MCF 10A (cell line): ENCODE measurements around the gene CPNE5. TPM values are rescaled to one million over a fixed set of nuclear protein-coding genes. Genes with fewer than 3 reads are reported as not detected.

Source experiments
- BruUV-seq: library from RNA; stranded (reverse); fragments of 400-500 nt; replicated peaks from 2 replicates; lab custom pipeline; 2021; lab: Mats Ljungman, UMichigan
- CTCF ChIA-PET: fragments of 300-600 bp; sonication (Branson Sonifier 250); formaldehyde crosslinking; extraction: SDS; loops from one replicate; lab custom pipeline; 2021; ENCODE audit warnings: antibody characterized with exemption, inconsistent platforms; lab: Yijun Ruan, JAX
- POLR2A ChIA-PET: fragments of 300-600, 350-650 bp; sonication (Branson Sonifier 250); formaldehyde crosslinking; extraction: SDS; loops from one replicate; lab custom pipeline; 2020; ENCODE audit warnings: antibody characterized with exemption, inconsistent platforms; lab: Yijun Ruan, JAX
- DNase-seq: peaks from one replicate; pipeline ENCODE4 v3.0.0-alpha.2; 2018; ENCODE audit not compliant: unreplicated experiment
- H3K27ac Mint-ChIP-seq: one replicate; pipeline ENCODE4 v1.8.0; 2022; ENCODE audit warnings: mild to moderate bottlenecking, low read depth, mixed read lengths; ENCODE audit not compliant: unreplicated experiment
- H3K27me3 Mint-ChIP-seq: one replicate; pipeline ENCODE4 v1.8.0; 2022; ENCODE audit warnings: mixed read lengths; ENCODE audit not compliant: insufficient read depth, unreplicated experiment
- H3K36me3 Mint-ChIP-seq: one replicate; pipeline ENCODE4 v1.8.0; 2022; ENCODE audit warnings: mild to moderate bottlenecking, moderate library complexity, mixed read lengths; ENCODE audit not compliant: insufficient read depth, unreplicated experiment
- H3K4me1 Mint-ChIP-seq: one replicate; pipeline ENCODE4 v1.8.0; 2022; ENCODE audit warnings: mixed read lengths; ENCODE audit not compliant: insufficient read depth, unreplicated experiment
- H3K4me3 Mint-ChIP-seq: one replicate; pipeline ENCODE4 v1.8.0; 2022; ENCODE audit warnings: mild to moderate bottlenecking, moderate library complexity, mixed read lengths; ENCODE audit not compliant: unreplicated experiment
- H3K9me3 Mint-ChIP-seq: one replicate; pipeline ENCODE4 v1.8.0; 2022; ENCODE audit warnings: mixed read lengths; ENCODE audit not compliant: unreplicated experiment
- CTCF ChIP-seq: fragments of 200-600 bp; IDR thresholded peaks from one replicate; pipeline ENCODE4 v1.8.0; 2022; ENCODE audit warnings: antibody characterized with exemption, mild to moderate bottlenecking; ENCODE audit not compliant: unreplicated experiment
- intact Hi-C: fragments of 100-400 bp; cut with micrococcal nuclease; formaldehyde crosslinking; loops from 2 replicates; pipeline ENCODE4 v1.14.1; 2022
- total RNA-seq: library from RNA; stranded (reverse); gene quantifications from 2 replicates; pipeline ENCODE4 v1.2.3, GENCODE V29; 2022

CPNE5 gene
- total RNA-seq, 1 experiment from 2014 or later, result not detected

- peaks cover 73% of the 10 kb centered on the region for H3K27me3 Mint-ChIP-seq
- no peaks in the 10 kb centered on the region for H3K9me3 Mint-ChIP-seq
- no peak for TF ChIP-seq CTCF
- no peak overlapping the region for H3K27ac Mint-ChIP-seq
- H3K4me3 Mint-ChIP-seq, result no peak overlapping the region
- CTCF ChIA-PET, result interaction anchor here (0.5 kb wide), 1 partner anchor 255 kb away, joined by 3 read pairs; no protein-coding TSS in a partner anchor
- intact Hi-C loops, result no loop called here
- no peaks in the 10 kb centered on the region for H3K4me1 Mint-ChIP-seq
- no TSS peak for BruUV-seq
- POLR2A ChIA-PET, result no interaction called here
- H3K36me3 Mint-ChIP-seq, result no peaks in the 10 kb centered on the region
- no peak for DNase-seq
These were observed 35.3 kb downstream of the CPNE5 start for GRCh38 chr6:36803908-36804307.

DNA sequence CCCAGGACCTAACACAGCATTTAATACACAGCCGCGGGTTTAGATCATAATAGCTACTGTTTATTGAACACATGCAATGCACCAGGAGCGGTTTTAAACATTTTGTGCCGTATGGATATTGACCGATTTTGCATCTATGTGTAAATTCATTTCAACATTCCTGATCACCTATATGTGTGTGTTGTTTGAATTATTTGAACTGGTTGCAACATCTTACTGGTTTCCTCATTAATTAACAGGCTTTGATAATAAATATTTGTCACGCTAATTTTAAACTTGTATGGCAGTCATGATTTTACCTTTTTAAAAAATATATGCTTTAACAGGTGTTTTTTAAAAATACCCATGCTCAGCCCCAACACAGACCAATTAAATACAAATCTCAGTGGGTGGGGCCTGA lies 35.8 kb downstream of the CPNE5 start:
- intact Hi-C loops, result no loop called here
- TF ChIP-seq CTCF, result no peak
- BruUV-seq, result no TSS peak
- peaks cover 69% of the 10 kb centered on the region for H3K27me3 Mint-ChIP-seq
- no peaks in the 10 kb centered on the region for H3K36me3 Mint-ChIP-seq
- DNase-seq, result no peak
- H3K4me1 Mint-ChIP-seq, result no peaks in the 10 kb centered on the region
- ChIA-PET POLR2A (no interaction called here), CTCF (interaction anchor here (0.5 kb wide), 1 partner anchor 255 kb away, joined by 3 read pairs; no protein-coding TSS in a partner anchor)
- no peaks in the 10 kb centered on the region for H3K9me3 Mint-ChIP-seq
- H3K4me3 Mint-ChIP-seq, result no peak overlapping the region
- H3K27ac Mint-ChIP-seq, result no peak overlapping the region

DNA sequence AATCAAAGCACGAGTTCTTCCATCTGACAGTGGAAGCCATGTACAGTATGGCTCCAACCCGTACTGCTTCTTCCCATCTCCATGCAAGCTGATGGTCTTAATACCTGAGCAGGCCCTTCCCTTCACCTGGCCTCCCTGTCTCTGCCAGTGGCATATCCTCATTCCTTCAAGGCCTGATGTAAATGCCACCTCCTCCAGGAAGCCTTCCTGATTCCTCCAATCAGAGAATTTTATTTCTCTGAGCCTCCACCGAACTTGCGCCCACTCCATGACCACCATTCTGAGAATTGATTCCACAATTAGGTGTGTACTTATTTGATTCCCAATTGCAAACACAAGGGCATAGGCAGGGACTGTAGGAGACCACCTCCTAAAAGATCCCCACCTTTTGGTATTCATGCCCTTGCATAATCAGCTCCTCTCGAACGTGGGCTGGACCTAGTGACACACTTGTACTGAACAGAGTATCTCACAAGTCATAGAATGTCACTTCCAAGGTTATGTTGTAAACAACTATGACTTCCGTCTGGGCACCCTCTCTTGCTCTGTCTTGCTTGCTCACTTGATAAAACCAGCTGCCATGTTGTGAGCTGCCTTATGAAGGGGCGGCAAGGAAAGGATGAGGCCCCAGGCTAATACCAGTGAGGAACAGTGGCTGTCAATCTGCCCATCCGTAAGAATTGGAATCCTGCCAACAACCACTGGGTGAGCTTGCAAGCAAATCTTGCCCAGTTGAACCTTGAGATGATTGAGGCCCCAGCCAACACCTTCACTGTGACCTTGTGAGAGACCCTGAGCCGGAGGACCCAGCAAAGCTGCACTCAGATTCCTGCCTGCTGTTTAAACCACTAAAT lies 38.8 kb downstream of the CPNE5 start:
- H3K36me3 Mint-ChIP-seq, result no peaks in the 10 kb centered on the region
- no peaks in the 10 kb centered on the region for H3K4me1 Mint-ChIP-seq
- TF ChIP-seq CTCF, result no peak
- no peak overlapping the region for H3K27ac Mint-ChIP-seq
- peak; percentile 27 for DNase-seq
- no TSS peak for BruUV-seq
- H3K27me3 Mint-ChIP-seq, result peaks cover 38% of the 10 kb centered on the region
- ChIA-PET CTCF (interaction anchor here (0.5 to 0.8 kb wide), 3 partner anchors 18 to 74 kb away, joined by 3 to 4 read pairs (median 3); partner anchors contain the start of gene PPIL1), POLR2A (interaction anchor here (0.8 kb wide), 2 partner anchors 11 to 14 kb away, joined by 3 read pairs; no protein-coding TSS in a partner anchor)
- no peak overlapping the region for H3K4me3 Mint-ChIP-seq
- H3K9me3 Mint-ChIP-seq, result no peaks in the 10 kb centered on the region
- intact Hi-C loops, result no loop called here

DNA sequence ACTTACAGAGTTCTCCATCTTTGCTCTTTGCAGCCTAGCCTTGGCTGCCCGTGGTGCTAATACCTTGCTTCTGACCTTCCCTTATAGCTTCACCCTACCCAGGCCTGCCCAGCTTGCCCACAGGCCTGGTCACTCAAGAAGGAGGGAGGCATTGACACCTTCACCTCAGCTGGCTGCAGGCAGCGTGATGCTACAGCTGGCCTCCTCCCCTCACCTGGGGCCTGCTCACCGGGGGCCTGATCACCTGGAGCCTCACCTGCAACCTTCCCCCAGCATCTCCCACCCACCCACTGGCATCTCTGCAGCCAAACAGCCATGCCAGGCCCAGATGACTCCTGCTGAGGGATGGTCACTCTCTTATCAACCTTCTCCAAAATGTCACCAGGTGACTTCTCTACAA lies 40.4 kb downstream of the CPNE5 start:
- H3K9me3 Mint-ChIP-seq, result no peaks in the 10 kb centered on the region
- no peaks in the 10 kb centered on the region for H3K4me1 Mint-ChIP-seq
- DNase-seq, result no peak
- no peaks in the 10 kb centered on the region for H3K36me3 Mint-ChIP-seq
- BruUV-seq, result no TSS peak
- no peak overlapping the region for H3K4me3 Mint-ChIP-seq
- H3K27ac Mint-ChIP-seq, result no peak overlapping the region
- ChIA-PET CTCF (interaction anchor here (1.0 to 1.4 kb wide), 2 partner anchors 17 to 40 kb away, joined by 3 to 4 read pairs; no protein-coding TSS in a partner anchor), POLR2A (no interaction called here)
- TF ChIP-seq CTCF, result no peak
- peaks cover 23% of the 10 kb centered on the region for H3K27me3 Mint-ChIP-seq
- intact Hi-C loops, result no loop called here
